ENCODE results near the gene RPS6KB2.
"Not testable (repeated sequence)": the region's sequence is repeated elsewhere in the genome, so short reads cannot be mapped to it uniquely, and the experiment has no call there.

The RPS6KB2 gene

GRCh38 chr11:67469508-67469811 lies 41.2 kb downstream of the RPS6KB2 start:
- Histone ChIP-seq H3K9me3 (ENCODE audit: insufficient read depth, low read depth, low read length) (no peaks in the 10 kb centered on the region), H3K4me1 (ENCODE audit: insufficient read depth, low read length) (peaks cover 6% of the 10 kb centered on the region; the same call in 1 of the 2 replicates), H3K4me3 (ENCODE audit: low read length) (peak overlapping the region; percentile 64), H3K9ac (ENCODE audit: low read depth, low read length) (peak overlapping the region; percentile 54; the same call in 1 of the 2 replicates), H3K27me3 (ENCODE audit: insufficient read depth, low read length) (no peaks in the 10 kb centered on the region; the same call in 1 of the 2 replicates), H3K27ac (ENCODE audit: low read length) (no peak overlapping the region), H3K36me3 (ENCODE audit: insufficient read depth, low read depth, low read length) (no peaks in the 10 kb centered on the region)

- Histone ChIP-seq H3K4me3 (ENCODE audit: low read length) (no peak overlapping the region), H3K27me3 (ENCODE audit: insufficient read depth, low read length) (no peaks in the 10 kb centered on the region; the same call in 1 of the 2 replicates), H3K4me1 (ENCODE audit: insufficient read depth, low read length) (peaks cover 6% of the 10 kb centered on the region; the same call in 1 of the 2 replicates), H3K9me3 (ENCODE audit: insufficient read depth, low read depth, low read length) (no peaks in the 10 kb centered on the region), H3K36me3 (ENCODE audit: insufficient read depth, low read depth, low read length) (no peaks in the 10 kb centered on the region), H3K9ac (ENCODE audit: low read depth, low read length) (no peak overlapping the region), H3K27ac (ENCODE audit: low read length) (no peak overlapping the region)
These were observed 42.2 kb downstream of the RPS6KB2 start for GRCh38 chr11:67470337-67471002.

- Histone ChIP-seq H3K4me3 (ENCODE audit: low read length) (no peak overlapping the region), H3K9ac (ENCODE audit: low read depth, low read length) (no peak overlapping the region), H3K36me3 (ENCODE audit: insufficient read depth, low read depth, low read length) (no peaks in the 10 kb centered on the region), H3K27ac (ENCODE audit: low read length) (no peak overlapping the region), H3K4me1 (ENCODE audit: insufficient read depth, low read length) (peaks cover 5% of the 10 kb centered on the region; the same call in 1 of the 2 replicates), H3K27me3 (ENCODE audit: insufficient read depth, low read length) (no peaks in the 10 kb centered on the region; the same call in 1 of the 2 replicates), H3K9me3 (ENCODE audit: insufficient read depth, low read depth, low read length) (no peaks in the 10 kb centered on the region)
These were observed 44.6 kb downstream of the RPS6KB2 start for GRCh38 chr11:67472882-67473281.

- H3K4me1 ChIP-seq (ENCODE audit: insufficient read depth, low read length) = not testable (repeated sequence)
These were observed 48.4 kb downstream of the RPS6KB2 start for GRCh38 chr11:67476692-67477091.

GRCh38 chr11:67477344-67478050 lies 49.2 kb downstream of the RPS6KB2 start:
- not testable (repeated sequence) for H3K9ac ChIP-seq (ENCODE audit: low read depth, low read length); H3K4me1 ChIP-seq (ENCODE audit: insufficient read depth, low read length); H3K4me3 ChIP-seq (ENCODE audit: low read length); H3K27me3 ChIP-seq (ENCODE audit: insufficient read depth, low read length); H3K27ac ChIP-seq (ENCODE audit: low read length); H3K9me3 ChIP-seq (ENCODE audit: insufficient read depth, low read depth, low read length); H3K36me3 ChIP-seq (ENCODE audit: insufficient read depth, low read depth, low read length)

More at GRCh38 chr11:67476692-67477091, 48.4 kb downstream of the RPS6KB2 start:
- not testable (repeated sequence) for H3K27ac ChIP-seq (ENCODE audit: low read length); H3K4me3 ChIP-seq (ENCODE audit: low read length); H3K27me3 ChIP-seq (ENCODE audit: insufficient read depth, low read length); H3K9ac ChIP-seq (ENCODE audit: low read depth, low read length); H3K9me3 ChIP-seq (ENCODE audit: insufficient read depth, low read depth, low read length); H3K36me3 ChIP-seq (ENCODE audit: insufficient read depth, low read depth, low read length)

DNA sequence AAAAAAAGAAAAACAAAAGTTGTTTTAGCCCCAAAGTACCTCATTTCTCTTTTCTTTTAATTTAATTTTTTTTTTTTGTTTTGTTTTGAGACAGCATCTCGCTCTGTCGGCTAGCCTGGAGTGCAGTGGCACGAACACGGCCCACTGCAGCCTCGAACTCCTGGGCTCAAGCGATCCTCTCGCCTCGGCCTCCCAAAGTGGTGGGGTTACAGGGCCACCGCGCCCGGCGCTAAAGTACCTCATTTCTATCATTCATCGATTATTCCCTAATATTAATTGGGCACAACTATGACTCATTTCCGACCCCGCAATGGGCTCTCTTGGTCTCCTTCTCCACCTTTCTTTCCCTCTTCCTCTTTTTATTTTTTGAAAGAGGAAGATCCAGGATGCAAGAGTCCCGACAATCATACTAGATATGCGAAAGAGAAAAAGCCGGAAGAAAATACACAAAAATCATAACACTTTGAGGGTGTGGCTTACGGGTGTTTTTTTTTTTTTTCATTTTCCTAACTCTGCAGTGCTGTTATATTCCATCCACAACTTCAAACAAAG lies 54.1 kb downstream of the RPS6KB2 start:
- H3K4me3 ChIP-seq (ENCODE audit: low read length) = peak overlapping the region; percentile 69
- no peaks in the 10 kb centered on the region for H3K36me3 ChIP-seq (ENCODE audit: insufficient read depth, low read depth, low read length)
- H3K9ac ChIP-seq (ENCODE audit: low read depth, low read length) = no peak overlapping the region
- no peaks in the 10 kb centered on the region for H3K9me3 ChIP-seq (ENCODE audit: insufficient read depth, low read depth, low read length)
- H3K27ac ChIP-seq (ENCODE audit: low read length) = no peak overlapping the region
- no peaks in the 10 kb centered on the region for H3K4me1 ChIP-seq (ENCODE audit: insufficient read depth, low read length)
- H3K27me3 ChIP-seq (ENCODE audit: insufficient read depth, low read length) = peaks cover 10% of the 10 kb centered on the region

DNA sequence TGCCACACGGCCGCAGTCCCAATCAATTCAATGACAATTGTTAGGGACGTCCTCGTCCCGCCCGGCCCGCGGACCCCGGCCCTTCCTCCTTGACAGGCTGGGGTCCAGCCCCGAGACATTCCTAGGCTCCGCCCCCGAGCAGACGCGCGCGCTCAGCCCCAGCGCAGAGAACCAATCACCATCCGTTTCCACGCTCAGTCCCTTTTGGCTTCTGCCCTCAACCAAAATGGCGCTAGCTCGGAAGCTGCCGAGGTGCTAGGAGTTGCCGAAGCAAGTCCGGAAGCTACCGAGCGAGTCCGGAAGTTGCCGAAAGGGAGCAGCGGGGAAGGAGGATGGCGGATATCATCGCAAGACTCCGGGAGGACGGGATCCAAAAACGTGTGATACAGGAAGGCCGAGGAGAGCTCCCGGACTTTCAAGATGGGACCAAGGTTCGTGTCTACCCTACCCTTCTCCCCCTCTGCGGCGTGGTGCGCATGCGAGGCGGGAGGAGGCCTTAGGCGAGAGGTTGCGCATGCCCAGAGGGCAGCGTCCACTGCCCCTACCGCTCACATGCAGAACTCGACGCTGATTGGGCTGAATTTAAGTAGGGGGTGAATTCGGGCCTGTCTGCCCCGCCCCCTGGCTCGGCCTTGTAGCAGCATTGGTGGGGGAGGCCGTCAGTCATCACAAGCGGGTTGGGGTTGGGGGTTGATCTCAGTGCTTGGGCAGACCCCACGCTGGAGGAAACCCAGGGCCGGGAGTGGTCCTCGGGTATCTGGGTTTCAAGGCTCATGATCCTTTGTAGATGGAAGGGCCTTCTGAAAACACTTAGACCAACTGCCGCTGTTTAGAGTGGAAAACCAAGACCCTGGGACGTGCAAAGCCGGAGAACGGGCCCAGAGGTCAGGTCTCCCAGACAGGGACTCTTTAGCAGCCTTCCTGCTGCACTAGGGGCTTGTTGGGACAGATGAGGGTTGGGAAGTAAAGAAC lies 54.8 kb downstream of the RPS6KB2 start, which contains the start of gene AIP:
Gene AIP (plus strand): TSS at position 200 of the 972 bp plus-strand sequence. CDS start 133 bp downstream, at position 333.
- Histone ChIP-seq H3K36me3 (ENCODE audit: insufficient read depth, low read depth, low read length) (no peaks in the 10 kb centered on the region), H3K27me3 (ENCODE audit: insufficient read depth, low read length) (peaks cover 10% of the 10 kb centered on the region), H3K4me3 (ENCODE audit: low read length) (peak within 1 kb of the TSS; percentile 69), H3K9me3 (ENCODE audit: insufficient read depth, low read depth, low read length) (no peaks in the 10 kb centered on the region), H3K4me1 (ENCODE audit: insufficient read depth, low read length) (no peaks in the 10 kb centered on the region), H3K27ac (ENCODE audit: low read length) (no peak within 1 kb of the TSS), H3K9ac (ENCODE audit: low read depth, low read length) (peak within 1 kb of the TSS; percentile 50; the same call in 1 of the 2 replicates)

DNA sequence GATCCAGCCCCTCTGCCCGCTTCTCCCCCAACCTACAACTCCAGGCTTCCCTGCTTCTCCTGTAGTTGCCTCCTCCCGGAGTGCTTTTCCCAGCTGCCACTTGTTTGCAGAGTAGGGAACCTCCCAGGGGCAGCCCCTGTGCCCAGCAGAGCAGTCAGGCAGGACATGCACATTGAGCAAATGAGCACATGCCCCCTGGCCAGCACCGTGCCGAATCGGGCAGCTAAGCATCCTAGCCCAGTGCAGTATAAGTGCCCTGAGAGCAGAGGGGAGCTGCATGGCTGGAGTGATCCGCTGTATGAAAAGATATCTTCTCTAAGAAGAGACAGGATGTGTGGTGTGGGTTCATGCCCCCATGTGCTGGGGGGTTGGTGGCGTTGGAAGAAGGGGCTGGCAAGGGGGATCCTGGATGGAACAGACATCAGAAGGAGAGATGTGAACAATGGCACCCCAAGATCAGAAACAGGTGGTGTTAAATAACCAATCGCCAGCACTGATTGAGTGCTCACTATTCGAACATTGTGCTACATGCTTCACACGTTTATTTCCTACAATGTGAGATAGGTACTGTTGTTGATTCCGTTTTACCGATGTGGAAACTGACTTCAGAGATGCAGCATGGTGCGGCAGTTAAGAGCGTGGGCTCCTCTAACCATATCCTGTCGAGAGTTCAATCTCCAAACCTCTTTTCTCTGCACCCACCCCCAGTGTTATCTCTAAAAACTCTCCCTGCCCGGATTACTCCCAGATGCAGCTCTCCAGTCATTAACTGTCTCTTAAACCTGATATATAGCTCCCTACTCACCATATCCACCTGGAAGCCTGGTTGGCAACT lies 55.8 kb downstream of the RPS6KB2 start:
- H3K4me1 ChIP-seq (ENCODE audit: insufficient read depth, low read length) = no peaks in the 10 kb centered on the region
- H3K4me3 ChIP-seq (ENCODE audit: low read length) = peak overlapping the region; percentile 69; the same call in 1 of the 2 replicates
- no peak overlapping the region for H3K27ac ChIP-seq (ENCODE audit: low read length)

DNA sequence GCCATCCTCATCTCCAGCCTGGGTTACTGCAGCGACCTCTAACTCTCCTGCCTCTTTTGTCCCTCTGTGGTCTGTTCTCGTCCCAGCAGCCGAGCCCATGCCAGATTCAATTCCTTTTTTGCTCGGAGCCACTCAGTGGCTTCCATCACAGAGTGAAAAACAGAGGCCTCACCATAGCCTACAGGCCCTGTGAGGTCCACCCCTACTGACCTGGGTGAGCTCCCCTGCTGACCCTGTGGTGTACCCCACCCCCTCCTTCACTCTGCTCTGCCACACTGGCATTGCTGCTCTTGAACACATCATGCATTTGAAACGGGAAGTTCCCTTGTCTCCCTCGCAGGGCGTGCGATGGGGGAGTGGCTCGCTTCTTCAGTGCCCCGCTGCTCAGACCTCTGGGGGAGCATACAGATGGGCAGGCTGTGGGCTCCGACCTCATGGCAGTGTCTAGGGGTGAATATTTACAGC lies 56.6 kb downstream of the RPS6KB2 start:
- Histone ChIP-seq H3K27ac (ENCODE audit: low read length) (no peak overlapping the region), H3K4me3 (ENCODE audit: low read length) (no peak overlapping the region), H3K27me3 (ENCODE audit: insufficient read depth, low read length) (peaks cover 10% of the 10 kb centered on the region), H3K9me3 (ENCODE audit: insufficient read depth, low read depth, low read length) (no peaks in the 10 kb centered on the region), H3K9ac (ENCODE audit: low read depth, low read length) (no peak overlapping the region), H3K4me1 (ENCODE audit: insufficient read depth, low read length) (no peaks in the 10 kb centered on the region), H3K36me3 (ENCODE audit: insufficient read depth, low read depth, low read length) (no peaks in the 10 kb centered on the region)

More for the DNA sequence above, 55.8 kb downstream of the RPS6KB2 start:
- H3K9me3 ChIP-seq (ENCODE audit: insufficient read depth, low read depth, low read length) = no peaks in the 10 kb centered on the region
- H3K9ac ChIP-seq (ENCODE audit: low read depth, low read length) = no peak overlapping the region; the same call in 1 of the 2 replicates
- no peaks in the 10 kb centered on the region for H3K36me3 ChIP-seq (ENCODE audit: insufficient read depth, low read depth, low read length)
- H3K27me3 ChIP-seq (ENCODE audit: insufficient read depth, low read length) = peaks cover 10% of the 10 kb centered on the region
